Measurements from ENCODE around the gene TTLL5. TPM values are rescaled to one million over a fixed set of nuclear protein-coding genes. Genes with fewer than 3 reads are reported as not detected.

Gene TTLL5
- total and polyA plus RNA-seq, 9 of the 15 experiments (the other 6 are each of a cell fraction or from before 2014, with no cell fraction given), result 4.1 to 18.9 (median 12.6) TPM

GRCh38 chr14:75848167-75848913 is 187.3 kb downstream of the TTLL5 start (continued):
- TF ChIP-seq PHTF2 (CRISPR knock-in tag; IDR thresholded peaks at IDR 0.05) (no peak), NBN (IDR thresholded peaks at IDR 0.05; ENCODE audit: low read depth) (no peak)

- no peaks in the 10 kb centered on the region for H3K36me3 ChIP-seq (ENCODE audit: control insufficient read depth, insufficient read depth, low read length)
- in situ Hi-C loops (cut with MboI), result no loop called here
- H3K9ac ChIP-seq (ENCODE audit: insufficient read depth in 1 of 2, low read depth in 2 of 2, low read length in 2 of 2), result no peak overlapping the region
- POLR2A ChIA-PET, result interaction anchor here (0.6 to 0.7 kb wide), 2 partner anchors 15 to 833 kb away, joined by 3 read pairs; no protein-coding TSS in a partner anchor
- no peak overlapping the region for H3K4me3 ChIP-seq
- no peaks in the 10 kb centered on the region for H3K4me1 ChIP-seq (replicated peaks in 1 of 2; ENCODE audit: control insufficient read depth in 2 of 2, insufficient read depth in 2 of 2, low read length in 2 of 2)
- FAIRE-seq (no peak), ATAC-seq (no peak), DNase-seq (ENCODE audit: extremely low read depth in 1 of 4, low spot score in 3 of 4) (no peak)
- WGBS (ENCODE audit: insufficient coverage, low coverage, missing lambda C conversion rate), result 77% methylated on average over 2 of the region's 3 CpGs
- no TSS peak for BruUV-seq (replicated peaks)
- no peaks in the 10 kb centered on the region for H3K27me3 ChIP-seq (ENCODE audit: control insufficient read depth in 2 of 2, insufficient read depth in 2 of 2, low read length in 2 of 2)
- H3K79me2 ChIP-seq (ENCODE audit: control insufficient read depth, insufficient read depth, low read length), result no peaks in the 10 kb centered on the region
- no peak overlapping the region for H2AFZ ChIP-seq (ENCODE audit: low read depth, low read length)
- no peak overlapping the region for H3K27ac ChIP-seq (ENCODE audit: extremely low read depth, low read depth, low read length)
- intact Hi-C loops (cut with micrococcal nuclease), result no loop called here
- H3K9me3 ChIP-seq (replicated peaks; ENCODE audit: control insufficient read depth, insufficient read depth, low read depth, low read length), result no peaks in the 10 kb centered on the region
- no peaks in the 10 kb centered on the region for H3K9me1 ChIP-seq (ENCODE audit: control insufficient read depth, insufficient read depth, low read length)
- CTCF ChIA-PET (ENCODE audit: low intra/inter-chr PET ratio), result no interaction called here
- no peak overlapping the region for H3K4me2 ChIP-seq (ENCODE audit: insufficient read depth, low read length)
- TF ChIP-seq RBM17 (IDR thresholded peaks at IDR 0.05; ENCODE audit: borderline replicate concordance, low read depth, low read length), result no peak
- no peak for TF ChIP-seq CEBPG (CRISPR knock-in tag; IDR thresholded peaks at IDR 0.05)
- no peak for TF ChIP-seq CEBPG (tag; conservative IDR thresholded peaks at IDR 0.05 in 1 of 2, IDR thresholded peaks at IDR 0.05 in 1 of 2)
- TF ChIP-seq MTA3 (IDR thresholded peaks at IDR 0.05; ENCODE audit: borderline replicate concordance), result no peak
- no peak for TF ChIP-seq MYBL2 (IDR thresholded peaks at IDR 0.05; ENCODE audit: low read depth)
- no peak for TF ChIP-seq MYBL2 (CRISPR knock-in tag; IDR thresholded peaks at IDR 0.05; ENCODE audit: borderline replicate concordance)
- TF ChIP-seq NCOA4 (IDR thresholded peaks at IDR 0.05; ENCODE audit: partially characterized antibody), result no peak
- TF ChIP-seq, protein P1, sequence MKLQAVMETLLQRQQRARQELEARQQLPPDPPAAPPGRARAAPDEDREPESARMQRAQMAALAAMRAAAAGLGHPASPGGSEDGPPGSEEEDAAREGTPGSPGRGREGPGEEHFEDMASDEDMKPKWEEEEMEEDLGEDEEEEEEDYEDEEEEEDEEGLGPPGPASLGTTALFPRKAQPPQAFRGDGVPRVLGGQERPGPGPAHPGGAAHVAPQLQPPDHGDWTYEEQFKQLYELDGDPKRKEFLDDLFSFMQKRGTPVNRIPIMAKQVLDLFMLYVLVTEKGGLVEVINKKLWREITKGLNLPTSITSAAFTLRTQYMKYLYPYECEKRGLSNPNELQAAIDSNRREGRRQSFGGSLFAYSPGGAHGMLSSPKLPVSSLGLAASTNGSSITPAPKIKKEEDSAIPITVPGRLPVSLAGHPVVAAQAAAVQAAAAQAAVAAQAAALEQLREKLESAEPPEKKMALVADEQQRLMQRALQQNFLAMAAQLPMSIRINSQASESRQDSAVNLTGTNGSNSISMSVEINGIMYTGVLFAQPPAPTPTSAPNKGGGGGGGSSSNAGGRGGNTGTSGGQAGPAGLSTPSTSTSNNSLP (IDR thresholded peaks at IDR 0.05; ENCODE audit: borderline replicate concordance, low read depth, low read length), result no peak
- no peak for TF ChIP-seq STAT5B (CRISPR knock-in tag; IDR thresholded peaks at IDR 0.05)
- TF ChIP-seq PHB2 (IDR thresholded peaks at IDR 0.05; ENCODE audit: low read depth), result no peak
- no peak for TF ChIP-seq MED1 (CRISPR knock-in tag; IDR thresholded peaks at IDR 0.05; ENCODE audit: borderline replicate concordance)
- no peak for TF ChIP-seq POLR2B (IDR thresholded peaks at IDR 0.05; ENCODE audit: low read depth, partially characterized antibody)
- no peaks in the 10 kb centered on the region for H4K20me1 ChIP-seq (replicated peaks; ENCODE audit: control insufficient read depth, insufficient read depth, low read length)
These were observed 188.4 kb downstream of the TTLL5 start for GRCh38 chr14:75849300-75849895.
